NCI-H524 (cell line): ENCODE results near the gene ASTL.

ENCODE experiments used
- DNase-seq, 2 experiments: peaks; one replicate each; lab custom pipeline; 2025; lab: John Stamatoyannopoulos, UW

The ASTL gene

DNA sequence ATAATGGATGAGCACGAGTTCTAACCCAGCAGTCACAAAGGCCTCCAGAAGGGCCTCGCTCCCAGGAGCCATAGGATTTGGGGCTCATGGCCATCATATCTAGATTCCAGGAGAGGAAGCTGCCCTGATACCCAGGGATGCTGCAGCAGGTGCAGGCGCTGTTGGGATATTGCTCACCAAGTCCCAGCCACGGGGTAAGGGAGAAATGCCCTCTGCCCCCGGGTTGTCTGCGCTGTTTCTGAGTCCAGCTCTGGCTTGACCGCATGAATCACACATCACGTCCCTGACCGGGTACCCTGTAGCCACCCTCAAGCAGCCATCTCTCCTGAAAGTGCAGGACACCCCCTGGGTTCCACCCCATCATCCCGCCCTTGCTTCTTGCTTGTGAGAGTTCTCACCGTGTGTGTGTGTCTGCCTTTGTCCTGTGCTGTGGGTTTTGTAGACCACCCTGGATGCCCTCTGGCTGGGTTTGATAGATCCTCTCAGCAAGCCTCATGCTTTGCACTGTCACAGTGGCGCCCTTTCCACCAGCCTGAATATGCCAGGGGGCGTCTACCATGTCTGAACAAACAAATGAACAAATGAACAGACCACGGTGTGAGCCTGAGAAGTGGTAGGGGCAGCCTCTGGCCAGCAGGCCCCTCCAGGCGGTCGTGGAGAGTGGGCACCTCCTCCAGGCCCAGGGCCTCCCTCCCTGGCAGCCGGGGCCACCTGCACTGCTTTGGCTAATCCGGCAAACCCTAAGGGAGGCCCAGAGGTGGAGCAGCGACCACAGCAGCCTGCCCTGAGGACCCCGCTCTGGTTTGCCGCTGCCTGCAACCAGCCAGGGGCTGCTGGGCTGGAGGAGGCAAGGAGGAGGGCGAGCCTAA, 54.1 kb downstream of the ASTL start:
- DNase-seq, result no peak

DNA sequence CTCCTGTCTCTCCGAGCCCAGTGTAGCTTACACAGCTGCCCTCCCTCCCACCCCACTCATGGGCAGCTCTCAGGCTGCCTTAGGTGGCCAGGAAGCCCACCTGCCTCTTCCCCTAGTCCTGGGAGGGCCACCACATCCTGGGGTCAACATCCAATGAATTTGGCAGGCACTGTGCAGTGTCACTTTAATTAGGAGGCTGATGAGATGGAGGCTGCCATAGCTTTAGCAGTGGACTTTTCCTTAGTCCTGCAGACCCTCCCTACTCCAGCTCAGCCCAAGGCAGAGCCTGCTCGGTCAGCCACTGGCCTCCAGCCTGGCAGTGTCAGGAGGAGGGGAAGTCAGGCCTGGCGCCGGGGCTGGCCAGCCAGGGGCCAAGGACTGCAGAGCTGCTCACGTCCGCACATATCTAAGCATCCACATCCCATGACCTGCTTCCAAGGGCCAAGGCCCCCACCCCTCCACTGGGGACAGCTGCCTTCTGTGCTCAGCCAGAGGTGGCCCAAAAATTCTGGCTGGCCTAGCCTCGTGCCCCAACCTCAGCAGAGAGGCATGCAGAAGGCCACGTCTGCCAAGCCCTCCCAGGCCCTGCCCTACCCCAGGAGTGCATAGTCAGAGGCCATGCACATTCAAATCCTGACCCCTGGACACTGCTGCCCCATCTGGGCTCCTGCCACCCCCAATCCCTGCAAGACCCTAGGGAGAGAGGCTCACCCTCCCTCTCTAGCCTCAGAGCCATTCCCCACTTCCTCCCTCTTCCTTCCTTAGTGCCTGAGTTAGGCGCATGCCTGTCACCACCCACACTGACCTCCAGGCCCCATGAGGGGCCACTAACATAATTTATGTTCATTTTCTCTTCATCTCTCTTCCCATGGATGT, 55.0 kb downstream of the ASTL start:
- no peak for DNase-seq

DNA sequence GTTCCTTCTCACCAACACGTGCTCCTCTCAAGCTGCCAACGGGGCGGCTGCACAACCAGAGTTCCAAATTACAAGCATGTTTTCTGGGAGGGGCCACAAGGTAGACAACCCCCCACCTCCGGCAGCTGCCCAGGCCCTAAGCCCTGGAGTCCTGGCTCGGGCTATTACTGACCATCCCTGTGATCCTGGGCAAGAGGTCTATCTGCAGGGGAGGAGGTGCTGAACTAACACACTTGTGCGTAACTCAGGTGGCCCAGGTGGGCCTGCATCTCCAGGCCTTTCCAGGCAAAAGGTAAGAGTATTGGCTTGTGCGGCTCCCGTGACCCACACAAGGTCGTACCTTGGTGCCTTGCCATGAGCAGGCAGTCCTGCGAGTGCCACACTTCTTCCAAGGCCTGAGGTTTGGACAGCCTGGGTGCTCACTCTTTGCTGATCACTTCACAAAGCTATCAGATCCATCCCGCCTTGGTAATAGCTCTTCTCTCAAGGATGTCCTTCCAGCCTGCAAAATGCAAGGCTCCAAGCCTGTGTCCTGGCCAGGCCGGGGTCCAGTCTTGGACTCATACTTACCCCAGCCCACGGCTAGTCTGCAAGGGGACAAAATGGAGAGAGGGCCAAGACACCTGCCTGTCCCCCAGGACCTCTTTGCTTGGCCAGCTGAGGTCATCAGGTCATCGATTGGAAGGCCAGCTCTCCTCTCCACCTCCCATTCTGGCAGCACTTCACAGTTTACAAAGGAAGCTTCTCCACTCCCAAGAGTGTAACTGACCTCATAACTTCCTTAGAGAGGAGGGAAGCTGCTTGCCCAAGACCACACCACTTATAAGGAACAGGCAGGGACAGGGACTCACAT, 55.9 kb downstream of the ASTL start:
- DNase-seq, result no peak

DNA sequence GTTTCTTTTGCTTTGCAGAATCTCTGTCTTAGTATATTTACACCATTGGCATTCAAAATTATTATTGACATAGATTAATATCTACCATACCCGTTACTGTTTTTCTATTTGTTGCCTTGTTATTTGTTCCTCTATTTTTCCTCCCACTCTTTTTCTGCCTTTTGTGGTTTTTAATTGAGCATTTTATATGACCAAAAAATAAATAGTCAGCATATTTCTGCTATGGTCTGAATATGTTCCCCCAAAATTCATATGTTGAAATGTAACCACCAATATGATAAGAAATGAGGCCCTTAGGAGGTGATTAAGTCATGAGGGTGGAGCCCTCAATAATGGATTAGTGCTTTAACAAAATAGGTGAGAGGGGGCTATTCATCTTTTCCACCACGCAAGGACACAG, 57.3 kb downstream of the ASTL start:
- DNase-seq, result no peak

DNA sequence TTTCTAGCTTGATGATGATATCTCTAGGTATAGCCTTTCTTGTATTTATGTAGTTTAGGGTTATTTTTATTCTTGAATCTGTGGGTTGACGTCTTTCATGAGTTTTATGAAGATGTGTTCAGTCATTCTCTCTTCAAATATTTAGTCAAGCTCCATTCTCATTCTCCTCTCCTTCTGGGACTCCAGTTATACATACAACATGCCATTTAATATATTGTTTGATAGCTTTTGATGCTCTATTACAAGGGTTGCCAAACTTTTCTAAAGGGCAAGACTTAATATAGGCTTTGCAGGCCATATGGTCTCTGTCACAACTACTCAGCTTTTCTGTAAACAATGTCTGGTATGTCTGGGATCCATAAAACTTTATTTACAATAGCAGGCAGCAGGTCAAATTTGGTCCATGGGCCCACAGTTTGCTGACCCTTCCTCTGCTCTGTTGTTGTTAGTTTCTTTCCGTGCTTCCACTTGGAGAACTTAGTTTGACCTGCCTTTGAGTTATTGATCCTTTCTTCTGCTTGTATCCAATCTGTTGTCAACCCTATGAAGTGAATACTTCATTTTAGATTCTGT, 63.0 kb downstream of the ASTL start:
- no peak for DNase-seq

DNA sequence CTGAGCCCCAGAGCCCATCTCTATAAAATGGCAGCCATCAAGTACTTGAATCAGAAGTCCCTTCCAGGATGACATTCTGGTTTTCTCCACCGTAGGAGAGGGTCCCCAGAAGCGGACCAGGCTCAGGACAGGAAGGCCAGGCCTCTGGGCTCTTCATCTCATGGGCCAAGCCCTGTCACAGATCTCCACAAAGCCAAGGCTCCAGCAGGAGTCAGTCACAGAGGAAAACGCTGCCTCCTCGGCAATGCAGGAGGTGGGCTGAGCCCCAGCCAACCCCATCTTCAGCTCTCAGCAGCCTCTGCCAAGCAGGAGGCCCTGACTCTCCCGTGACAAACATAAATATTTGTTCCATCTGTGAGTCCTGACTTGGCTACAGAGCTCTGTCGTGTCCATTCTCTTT, 64.1 kb downstream of the ASTL start:
- no peak for DNase-seq

DNA sequence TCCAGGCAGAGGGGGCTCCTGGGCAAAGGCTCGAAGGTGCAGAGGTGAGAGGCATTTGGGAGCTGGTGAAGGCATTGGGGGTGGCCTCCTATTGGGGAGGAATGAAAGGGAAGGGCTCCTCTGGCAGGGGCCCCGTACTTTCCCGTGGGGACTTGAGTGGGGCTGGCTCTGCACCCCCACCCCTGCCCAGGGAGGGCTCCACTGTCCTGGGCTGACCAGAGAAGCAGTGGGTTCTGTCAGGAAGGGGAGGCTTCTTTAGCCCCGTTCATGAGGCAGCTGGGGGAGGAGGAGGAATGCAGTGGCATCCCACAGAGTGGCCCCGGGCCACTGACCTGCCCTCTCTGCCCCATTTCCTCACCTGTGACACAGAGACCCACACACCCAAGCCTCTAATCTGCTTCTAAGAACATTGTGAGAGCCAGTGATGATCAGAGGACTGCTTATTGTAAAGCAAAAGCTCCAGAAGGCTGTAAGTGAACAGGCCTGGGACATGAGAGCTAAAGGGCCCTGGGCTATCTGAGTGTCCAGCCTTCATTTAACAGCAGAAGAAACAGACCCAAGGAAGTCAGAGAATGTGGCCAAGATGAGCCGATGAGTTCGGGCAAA, 65.0 kb downstream of the ASTL start:
- no peak for DNase-seq
